ENCODE data around the gene EDARADD.
A peak's percentile ranks its signal among the peaks of the same experiment; 100 is the strongest.
"Not testable (repeated sequence)": the region's sequence is repeated elsewhere in the genome, so short reads cannot be mapped to it uniquely, and the experiment has no call there.

Gene EDARADD

DNA sequence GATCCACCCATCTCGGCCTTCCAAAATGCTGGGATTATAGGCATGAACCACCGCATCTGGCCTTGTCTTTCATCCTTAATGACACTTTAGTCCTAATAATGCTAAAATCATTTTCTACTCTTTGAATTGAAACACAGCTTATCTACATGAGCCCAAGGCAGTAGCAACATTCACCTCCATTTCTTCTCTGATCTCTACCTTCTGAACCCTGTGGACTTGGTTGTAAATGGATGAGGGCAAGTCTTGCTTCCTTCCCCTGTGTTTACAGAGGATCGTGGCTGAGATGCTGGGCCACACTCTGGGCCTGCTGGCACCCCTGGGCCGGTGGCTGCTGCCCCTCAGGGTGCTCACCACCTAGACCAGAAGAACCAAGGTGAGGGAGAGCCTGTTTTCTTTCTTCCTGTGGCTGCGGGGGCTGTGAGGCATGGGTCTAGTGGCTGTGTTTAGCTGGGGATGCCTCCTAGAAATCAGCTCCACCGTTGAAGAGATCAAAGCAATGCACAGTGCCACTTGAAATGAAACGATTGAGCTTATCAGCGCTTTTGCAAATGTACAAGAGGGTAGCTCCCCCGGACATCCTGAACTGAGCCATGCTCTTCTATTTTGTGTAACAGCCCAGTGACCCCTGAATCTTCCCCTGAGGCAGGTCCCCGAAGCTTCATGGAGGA is 97.5 kb downstream of the EDARADD start:
- no peak for DNase-seq

DNA sequence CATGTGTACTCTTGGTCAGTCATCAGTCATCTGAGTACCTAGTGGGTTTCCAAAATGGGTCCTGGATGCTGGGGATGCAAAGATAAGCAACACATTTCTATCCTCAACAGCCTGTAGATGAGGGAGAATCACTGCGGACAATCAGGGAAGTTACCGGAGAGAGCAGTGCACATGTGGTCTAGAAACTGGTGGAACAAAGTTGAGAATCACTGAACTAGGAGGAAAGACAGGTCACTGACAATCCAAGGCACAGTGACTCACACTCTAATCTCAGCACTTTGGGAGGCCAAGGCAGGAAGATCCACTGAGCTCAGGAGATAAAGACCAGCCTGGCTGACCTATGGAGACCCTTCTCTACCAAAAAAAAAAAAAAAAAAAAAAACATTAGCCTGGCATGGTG is 98.3 kb downstream of the EDARADD start:
- no peak for DNase-seq

DNA sequence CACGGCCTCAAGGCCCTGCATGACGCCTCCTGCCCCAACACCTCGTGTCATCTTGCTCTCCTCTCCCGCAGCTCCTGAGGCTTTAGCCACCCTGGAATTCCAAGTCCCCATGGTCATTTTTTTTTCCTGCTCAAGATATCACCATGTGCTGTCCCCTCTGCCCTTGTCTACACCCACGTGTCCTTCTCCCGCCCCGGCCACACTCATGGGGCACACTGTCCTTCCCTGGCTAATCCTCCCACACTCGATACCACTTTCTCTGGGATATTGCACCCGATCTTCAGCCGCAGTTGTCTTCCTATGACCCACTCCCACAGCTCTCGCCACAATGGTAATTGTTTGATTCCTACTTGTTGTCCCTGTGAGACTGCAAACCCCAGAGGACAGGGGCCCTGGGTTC is 100.0 kb downstream of the EDARADD start:
- no peak for DNase-seq

DNA sequence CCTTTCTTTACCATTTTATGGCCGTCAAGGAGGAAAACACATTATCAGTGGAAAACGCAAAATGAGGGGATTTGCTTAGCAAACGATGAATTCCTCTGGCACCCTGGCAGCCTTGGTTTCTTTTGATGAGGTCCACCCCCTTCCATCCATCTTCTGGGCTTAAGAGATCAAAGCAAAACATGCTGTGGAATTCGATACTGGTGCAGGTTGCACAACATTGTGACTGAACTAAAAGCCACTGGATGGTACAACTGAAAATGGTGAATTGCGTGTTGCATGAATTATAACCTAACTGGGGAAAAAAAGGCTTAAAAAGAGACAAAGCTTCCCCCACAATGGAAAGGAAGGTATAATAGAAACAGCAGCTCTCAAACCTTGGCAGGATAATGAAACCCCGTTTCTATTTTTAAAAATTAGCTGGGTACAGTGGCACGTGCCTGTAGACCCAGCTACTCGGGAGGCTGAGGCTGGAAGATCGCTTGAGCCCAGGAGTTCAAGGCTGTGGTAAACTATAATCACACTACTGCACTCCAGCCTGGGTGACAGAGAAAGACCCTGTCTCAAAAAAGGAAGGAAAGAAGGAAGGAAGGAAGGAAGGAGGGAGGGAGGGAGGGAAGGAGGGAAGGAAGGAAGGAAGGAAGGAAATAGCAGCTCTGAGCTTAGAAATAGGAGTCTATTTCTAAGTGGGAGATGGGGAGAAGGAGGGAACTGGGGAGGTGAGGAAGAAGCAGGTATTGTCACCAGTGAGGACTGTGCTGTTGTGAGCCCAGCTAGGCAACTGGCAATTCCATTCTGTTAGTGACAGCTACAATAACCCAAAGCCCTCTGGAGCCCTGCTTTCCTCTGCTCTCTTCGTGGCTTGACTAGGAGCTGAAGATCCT is 100.7 kb downstream of the EDARADD start:
- no peak for DNase-seq

DNA sequence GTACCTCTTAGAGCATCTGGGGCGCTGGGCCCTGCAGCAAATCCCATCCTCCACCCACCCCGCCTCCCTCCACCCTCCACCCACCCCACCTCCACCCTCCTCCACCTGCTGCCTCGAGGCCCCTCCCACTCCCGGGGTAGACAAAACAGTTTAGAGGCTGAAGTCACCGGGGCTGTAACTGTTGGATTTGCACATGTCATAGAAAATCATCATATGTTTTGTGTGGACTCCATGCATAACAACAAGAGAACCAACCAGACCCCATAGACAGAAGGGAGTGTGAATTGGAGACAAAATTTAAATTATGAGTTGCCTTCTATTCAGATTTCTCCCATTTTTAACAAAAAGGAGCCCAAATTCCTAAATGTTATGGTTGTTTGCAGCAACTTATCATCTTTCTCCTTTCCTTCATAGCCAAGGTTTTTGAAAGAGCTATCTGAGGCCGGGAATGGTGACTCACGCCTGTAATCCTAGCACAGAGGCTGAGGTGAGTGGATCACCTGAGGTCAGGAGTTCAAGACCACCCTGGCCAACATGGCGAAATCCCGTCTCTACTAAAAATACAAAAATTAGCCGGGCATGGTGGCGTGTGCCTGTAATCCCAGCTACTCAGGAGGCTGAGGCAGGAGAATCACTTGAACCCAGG is 101.5 kb downstream of the EDARADD start:
- peak; percentile 47 for DNase-seq

DNA sequence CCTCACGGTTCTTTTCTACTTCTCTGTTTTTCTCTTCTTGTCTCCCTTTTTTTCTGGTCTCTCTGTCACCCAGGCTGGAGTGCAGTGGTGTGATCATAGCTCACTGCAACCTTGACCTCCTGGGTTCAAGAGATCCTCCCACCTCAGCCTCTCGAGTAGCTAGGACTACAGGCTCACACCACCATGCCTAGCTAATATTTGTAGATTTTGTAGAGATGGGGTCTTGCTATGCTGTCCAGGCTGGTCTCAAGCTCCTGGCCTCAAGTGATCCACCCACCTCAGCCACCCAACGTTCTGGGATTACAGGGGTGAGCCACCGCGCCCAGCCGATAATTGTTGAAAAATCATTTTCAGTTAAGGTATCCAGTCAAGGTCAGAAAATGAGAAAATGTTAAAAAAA is 103.8 kb downstream of the EDARADD start:
- DNase-seq, result no peak

DNA sequence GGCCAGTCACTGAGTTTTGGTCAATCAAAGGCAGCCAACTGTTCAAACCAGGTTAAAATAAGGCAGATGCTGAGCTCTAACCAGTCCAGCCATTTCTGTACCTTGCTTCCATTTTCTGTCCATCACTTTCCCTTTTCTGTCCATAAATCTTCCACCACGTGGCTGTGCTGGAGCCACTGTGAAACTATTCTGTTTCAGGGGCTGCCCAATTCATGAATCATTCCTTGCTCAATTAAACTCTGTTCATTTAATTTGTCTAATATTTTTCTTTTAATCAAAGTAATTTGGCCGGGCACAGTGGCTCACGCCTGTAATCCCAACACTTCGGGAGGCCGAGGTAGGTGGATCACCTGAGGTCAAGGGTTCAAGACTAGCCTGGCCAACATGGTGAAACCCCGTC is 107.0 kb downstream of the EDARADD start:
- DNase-seq, result no peak

DNA sequence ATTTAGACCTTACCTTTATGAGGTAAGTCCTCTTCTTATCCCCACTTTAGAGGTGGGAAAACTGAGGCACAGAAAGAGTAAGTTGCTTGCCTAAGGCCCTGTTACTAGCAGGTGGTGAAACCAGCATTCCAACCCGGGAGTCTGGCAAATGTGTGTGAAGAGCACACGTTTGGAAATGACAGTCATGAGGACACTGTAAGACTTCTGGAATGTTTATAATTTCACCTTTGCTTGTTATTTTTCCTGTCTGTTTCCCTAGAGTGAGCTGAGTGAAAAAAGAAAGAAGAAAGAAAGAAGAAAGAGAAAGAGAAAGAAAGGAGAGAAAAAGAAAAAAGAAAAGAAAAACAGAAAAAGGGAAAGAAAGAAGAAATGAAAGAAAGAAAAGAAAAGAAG is 108.5 kb downstream of the EDARADD start:
- no peak for DNase-seq

DNA sequence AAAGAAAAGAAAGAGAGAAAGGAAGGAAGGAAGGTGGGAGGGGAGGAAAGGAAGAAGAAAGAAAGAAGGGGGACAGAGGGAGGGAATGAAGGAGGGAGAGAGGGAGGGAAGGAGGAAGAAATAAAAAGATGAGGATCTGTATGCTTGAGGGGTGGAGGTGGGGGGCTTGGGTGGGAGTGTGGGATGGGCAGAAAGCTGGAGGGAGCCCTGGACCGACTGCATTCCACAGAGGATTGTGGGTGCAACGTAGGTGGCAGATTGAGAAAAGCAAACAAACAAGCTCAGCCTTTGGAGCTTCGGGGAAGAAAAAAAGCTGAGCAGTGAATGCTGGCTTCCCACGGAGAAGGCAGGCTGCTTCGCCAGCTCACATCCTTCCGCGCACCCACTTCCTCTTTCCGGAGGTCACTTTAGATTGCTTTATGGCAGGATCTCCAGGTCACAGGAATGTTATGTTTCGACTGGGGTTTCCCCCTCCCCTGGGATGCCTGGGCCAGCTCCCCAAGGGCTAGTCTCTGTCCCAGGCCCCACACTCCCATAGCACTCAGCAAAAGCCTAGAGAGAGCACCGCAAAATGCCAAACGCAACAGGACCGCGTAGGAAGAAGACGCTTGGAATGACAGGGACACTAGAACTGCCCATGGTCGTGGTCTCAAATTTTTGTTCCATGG is 109.0 kb downstream of the EDARADD start:
- peak; percentile 18 for DNase-seq

DNA sequence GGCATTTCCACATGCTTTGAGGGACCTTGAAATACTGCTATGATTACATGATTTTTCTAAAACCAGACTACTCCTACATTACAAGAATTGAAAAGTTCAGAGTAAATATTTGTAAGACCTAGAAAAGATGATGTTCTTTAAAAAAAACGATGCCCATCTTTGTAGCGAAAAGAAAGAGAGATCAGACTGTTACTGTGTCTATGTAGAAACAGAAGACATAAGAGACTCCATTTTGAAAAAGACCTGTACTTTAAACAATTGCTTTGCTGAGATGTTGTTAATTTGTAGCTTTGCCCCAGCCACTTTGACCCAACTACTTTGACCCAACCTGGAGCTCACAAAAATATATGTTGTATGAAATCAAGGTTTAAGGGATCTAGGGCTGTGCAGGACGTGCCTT is 110.3 kb downstream of the EDARADD start:
- DNase-seq, result not testable (repeated sequence)

DNA sequence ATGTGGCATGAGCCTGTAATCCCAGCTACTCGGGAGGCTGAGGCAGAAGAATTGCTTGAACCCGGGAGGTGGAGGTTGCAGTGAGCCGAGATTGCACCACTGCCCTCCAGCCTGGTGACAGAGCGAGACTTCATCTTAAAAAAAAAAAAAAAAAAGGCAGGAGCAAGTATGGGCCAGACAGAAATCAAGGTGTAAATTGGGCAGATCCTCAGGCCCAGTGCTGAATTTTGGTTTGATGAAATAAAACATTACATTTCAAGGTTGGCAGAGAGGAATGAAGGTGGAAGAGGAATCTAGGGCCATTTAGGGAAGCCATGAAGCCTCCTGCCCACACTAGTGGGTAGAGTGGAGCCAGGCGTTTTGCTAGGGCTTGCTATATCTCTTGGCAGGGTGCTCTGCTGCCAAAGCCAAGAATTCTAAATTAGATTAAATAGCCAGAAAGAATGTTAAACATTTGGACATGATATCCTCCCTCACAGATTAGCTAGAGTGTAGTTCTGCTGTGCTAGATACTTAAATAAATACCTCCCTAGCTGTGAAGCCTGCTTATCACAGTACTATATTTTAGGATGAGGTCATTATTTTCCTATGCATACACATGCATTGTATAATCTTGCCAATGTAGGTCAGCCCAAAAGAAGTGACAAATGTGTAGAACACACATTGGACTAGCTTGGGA is 113.1 kb downstream of the EDARADD start:
- DNase-seq, result no peak

DNA sequence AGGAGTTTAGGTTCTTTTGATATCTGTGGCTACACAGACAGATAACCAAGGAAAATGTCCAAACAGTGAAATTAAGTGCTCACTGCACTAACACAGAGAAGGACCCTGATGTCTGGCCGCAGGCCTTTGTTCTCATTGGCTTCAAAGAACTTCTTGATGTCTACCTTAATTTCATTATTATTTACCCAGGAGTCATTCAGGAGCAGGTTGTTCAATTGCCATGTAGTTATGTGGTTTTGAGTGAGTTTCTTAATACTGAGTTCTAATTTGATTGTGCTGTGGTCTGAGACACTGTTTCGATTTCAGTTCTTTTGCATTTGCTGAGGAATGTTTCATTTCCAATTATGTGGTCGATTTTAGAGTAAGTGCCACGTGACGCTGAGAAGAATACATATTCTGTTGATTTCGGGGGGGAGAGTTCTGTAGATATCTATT is 114.5 kb downstream of the EDARADD start:
- DNase-seq, result no peak

DNA sequence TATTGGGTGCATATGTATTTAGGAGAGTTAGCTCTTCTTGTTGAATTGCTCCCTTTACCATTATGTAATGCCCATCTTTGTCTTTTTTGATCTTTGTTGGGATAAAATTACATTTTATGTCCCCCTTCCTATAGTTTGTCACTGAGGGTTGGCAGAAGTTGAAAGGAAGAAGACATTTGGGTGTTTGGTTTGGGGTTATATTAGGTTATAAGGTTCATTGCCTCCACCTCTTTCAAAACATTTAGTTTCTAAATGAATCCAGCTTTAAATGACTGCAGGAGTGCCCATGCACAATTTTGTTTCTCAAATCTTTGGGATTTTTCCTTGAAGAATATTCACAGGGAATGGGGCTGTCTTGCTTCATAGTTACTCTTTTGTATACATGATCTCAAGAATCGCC is 115.1 kb downstream of the EDARADD start:
- DNase-seq, result no peak

DNA sequence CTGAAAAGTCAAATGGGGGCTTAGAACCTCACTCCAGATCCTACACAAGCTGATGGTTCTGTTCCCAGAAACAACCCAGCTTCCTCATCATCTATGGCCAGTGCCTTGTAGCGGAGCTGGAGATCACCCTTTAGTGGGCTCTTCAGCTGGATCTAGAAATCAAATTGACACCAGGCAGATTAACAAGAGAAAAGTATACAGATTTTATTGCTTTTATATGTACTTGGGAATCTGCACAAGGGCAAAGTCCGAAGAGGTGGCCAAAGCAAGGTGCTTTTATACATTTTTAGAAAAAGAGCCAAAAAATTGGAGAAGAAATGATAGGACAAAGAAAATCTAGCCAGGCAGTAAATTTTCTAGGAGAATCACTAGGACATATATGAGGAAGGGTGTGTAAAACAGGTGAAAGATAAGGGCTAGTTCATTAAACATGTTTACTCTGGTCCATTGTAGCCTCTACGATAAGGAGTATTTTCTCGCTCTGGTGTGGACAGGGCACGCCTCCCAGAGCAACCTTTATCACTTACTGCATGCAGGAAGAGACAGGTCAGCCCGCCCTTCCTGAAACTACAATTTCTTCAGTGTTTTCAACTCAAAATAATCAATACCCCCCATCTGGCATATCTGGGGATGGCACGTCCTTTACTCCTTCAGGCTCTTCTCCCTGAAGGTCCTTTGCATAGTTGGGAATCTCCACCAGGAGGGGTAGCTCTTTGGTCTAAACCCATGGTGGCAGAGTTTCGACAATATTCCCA is 115.7 kb downstream of the EDARADD start:
- DNase-seq, result no peak

DNA sequence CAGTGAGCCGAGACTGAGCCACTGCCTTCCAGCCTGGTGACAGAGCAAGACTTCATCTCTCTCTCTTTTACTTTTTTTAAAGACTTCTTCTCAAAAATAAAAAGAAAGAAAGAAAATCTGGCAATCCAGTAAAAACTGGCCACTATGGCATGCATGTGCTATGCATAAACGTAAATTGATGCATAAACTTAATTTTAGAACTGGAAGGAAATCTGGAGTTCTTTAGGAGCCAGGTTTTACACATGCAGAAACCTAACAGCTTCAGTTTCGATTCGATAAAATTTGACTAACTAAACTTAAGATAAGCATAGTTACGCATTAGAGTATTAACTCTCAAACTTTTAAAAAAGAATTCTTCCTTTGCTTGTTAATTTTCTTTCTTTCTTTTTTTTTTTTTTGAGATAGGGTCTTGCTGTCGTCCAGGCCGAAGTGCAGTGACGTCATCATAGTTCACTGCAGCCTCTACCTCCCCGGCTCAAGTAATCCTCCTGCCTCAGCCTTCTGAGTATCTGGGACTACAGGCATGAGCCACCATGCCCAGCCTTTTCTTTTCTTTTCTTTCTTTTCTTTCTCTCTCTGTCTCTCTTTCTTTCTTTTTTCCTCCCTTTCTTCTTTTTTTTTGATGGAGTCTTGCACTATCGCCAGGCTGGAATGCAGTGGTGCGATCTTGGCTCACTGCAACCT is 117.8 kb downstream of the EDARADD start:
- DNase-seq, result no peak

DNA sequence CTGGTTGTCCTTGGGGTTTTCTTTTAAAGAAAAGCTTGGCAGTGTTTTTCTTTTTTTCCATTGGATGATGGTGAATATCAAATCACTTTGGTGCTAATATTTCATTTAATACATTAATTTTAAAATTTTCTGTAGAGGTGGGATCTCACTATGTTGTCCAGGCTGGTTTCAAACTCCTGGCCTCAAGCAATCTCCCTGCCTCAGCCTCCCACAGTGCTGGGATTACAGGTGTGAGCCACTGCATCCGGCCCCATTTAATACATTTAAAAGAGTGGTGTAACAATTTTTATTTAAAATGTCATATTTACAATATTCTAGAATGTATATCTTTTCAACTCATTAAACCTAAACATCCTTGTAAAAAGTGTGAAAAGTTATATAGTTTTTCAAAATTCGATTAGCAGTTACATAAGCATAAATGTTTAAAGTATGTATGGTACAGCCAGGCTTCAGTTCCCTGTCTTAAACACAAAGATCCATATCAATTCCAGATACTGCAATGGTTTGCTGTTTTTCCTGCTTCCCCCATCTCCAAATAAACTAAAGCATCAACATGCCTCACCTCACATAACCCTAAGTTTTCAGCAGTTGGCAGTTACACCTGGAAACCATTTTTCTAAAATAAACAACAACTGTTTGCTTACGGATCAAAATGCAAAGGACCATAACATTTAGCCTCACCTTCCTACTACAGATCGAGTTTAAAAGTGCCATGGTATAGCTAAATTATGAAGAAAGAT is 120.8 kb downstream of the EDARADD start:
- peak; percentile 84 for DNase-seq

DNA sequence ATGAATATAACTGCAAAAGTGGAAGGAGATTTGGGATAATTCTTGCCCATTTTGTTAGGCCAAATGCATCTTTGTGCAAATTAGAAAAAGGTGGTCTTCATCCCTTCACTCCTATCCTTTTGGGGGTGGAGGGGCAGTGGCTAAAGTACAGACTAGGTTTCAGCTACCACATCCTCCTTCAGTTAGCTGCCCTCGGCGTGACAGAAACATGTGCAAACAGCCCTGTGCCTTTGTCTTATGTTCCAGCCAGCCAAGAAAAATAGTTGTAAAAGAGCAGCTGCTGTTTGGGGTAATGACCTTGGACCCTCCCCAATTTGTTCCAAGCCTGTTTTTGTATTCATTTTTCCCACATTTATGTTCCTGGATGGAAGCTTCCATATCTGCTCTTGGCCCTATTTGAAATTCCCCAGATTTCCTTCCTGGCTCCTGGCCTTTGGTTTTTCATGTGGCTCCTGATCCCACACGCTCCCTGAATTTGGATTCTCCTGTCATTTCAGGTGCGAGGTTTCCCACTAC is 121.4 kb downstream of the EDARADD start:
- DNase-seq, result peak; percentile 80

DNA sequence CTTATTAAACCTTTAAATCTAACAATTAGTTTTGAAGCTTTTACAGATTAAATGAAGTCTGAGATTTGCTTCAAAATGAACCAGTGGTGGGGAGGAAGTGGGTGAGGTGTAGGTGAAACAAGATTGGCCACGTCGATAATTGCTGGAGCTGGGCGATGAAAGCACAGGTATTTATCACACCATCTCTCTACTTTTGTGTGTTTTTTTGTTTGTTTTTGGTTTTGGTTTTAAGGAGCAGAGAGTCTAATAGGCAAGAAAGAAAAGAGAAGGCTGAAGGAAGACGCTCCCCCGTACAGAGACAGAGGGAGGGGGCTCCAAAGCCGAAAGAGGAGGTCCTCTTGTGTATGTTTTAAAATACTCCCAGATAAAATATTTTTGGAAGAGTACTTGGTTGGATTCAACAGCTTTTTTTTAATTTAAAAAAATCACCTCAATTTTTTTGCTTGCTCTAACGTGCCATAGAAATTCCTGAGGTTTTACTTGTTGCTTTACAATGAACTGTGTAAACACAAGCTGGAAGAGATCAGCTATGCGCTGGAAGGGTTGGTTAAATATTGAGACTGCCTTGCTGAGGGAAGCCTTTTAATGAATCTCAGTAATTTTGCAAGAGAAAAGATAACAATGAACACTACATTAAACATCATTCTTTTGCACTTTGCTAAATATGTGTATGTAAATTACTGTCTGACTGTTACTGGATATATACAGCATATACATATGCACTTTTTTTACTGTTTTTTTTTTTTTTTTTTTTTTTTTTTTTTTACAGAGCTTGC is 123.0 kb downstream of the EDARADD start:
- DNase-seq, result peak; percentile 15

DNA sequence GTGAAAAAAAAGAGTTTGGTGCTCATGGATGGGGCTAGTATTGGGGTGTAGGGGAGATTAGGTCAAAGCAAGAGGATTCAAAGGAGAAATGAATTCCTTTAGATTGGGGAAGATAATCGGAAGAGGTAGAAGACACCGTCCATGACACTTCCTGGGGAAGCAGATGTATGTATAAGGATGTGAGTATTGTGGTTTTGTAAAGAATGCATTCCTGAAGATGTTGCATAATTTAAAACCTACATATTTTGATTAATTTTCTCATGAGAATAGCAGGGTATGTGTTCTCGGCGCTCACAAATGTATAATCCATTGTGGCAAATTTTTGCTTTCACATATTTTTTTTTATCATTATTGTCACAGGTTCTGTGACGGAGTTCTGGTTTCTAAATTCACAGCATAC is 124.2 kb downstream of the EDARADD start:
- DNase-seq, result no peak

Data from NCI-H345 (cell line).